PC-3 (cell line): ENCODE data around the gene NLRP6.

ENCODE experiments used
- CTCF ChIP-seq: fragments of 300-600 bp; sonication (generic); conservative IDR thresholded peaks from 2 replicates; pipeline ENCODE4 v1.5.1; 2017; ENCODE audit warnings: antibody characterized with exemption, low read depth, mild to moderate bottlenecking, low read length
- EZH2 ChIP-seq: fragments of 300-600 bp; sonication (generic); IDR thresholded peaks from one replicate; pipeline ENCODE4 v1.6.1; 2017; ENCODE audit warnings: antibody characterized with exemption, mild to moderate bottlenecking, low read length; ENCODE audit not compliant: unreplicated experiment

GRCh38 chr11:325796-326591 is 47.8 kb downstream of the NLRP6 start:
- TF ChIP-seq EZH2 (no peak), CTCF (no peak)
